Suprapubic skin (tissue), 4 donors: ENCODE measurements around the gene FBXO10.

Source experiments
- POLR2A ChIP-seq, 2 donors: fragments of 450-650 bp; IDR thresholded peaks; one replicate each; pipeline ENCODE4 v1.6.1; 2017; ENCODE audit warnings: antibody characterized with exemption in 2 of 2, mild to moderate bottlenecking in 2 of 2, moderate library complexity in 2 of 2
- POLR2AphosphoS5 ChIP-seq, 3 donors: sonication (generic); formaldehyde crosslinking; IDR thresholded peaks; one replicate each; pipeline ENCODE4 v1.6.1; 2017; ENCODE audit warnings: antibody characterized with exemption in 3 of 3
- TF ChIP-seq, protein P1 (sequence below), 2 donors: fragments of 200-600 bp in 1 of 2; fragments of 450-650 bp in 1 of 2; sonication (generic) in 1 of 2; IDR thresholded peaks; one replicate each; pipeline ENCODE4 v1.5.1; 2016 to 2019; ENCODE audit warnings: antibody characterized with exemption in 2 of 2, mild to moderate bottlenecking in 1 of 2, moderate library complexity in 1 of 2

DNA sequence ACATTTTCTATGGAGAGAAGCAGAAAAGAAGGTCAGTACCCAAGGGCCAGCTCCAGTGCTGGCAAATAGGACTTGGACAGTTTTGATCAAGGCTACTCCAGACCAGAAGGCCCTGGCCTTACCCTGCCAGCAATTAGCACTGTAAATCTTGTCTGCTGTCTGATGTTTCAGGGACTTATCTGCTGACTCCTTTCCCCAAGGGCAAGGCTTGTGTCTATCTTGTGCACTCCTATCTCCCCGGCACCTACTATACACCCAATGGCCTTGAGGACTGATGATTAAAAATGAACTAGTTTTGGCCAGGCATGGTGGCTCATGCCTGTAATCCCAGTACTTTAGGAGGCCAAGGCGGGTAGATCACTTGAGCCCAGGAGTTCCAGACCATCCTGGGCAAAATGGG, 53.2 kb downstream of the FBXO10 start:
- TF ChIP-seq, protein P1, sequence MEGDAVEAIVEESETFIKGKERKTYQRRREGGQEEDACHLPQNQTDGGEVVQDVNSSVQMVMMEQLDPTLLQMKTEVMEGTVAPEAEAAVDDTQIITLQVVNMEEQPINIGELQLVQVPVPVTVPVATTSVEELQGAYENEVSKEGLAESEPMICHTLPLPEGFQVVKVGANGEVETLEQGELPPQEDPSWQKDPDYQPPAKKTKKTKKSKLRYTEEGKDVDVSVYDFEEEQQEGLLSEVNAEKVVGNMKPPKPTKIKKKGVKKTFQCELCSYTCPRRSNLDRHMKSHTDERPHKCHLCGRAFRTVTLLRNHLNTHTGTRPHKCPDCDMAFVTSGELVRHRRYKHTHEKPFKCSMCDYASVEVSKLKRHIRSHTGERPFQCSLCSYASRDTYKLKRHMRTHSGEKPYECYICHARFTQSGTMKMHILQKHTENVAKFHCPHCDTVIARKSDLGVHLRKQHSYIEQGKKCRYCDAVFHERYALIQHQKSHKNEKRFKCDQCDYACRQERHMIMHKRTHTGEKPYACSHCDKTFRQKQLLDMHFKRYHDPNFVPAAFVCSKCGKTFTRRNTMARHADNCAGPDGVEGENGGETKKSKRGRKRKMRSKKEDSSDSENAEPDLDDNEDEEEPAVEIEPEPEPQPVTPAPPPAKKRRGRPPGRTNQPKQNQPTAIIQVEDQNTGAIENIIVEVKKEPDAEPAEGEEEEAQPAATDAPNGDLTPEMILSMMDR (IDR thresholded peaks at IDR 0.05) = no peak
- no peak for TF ChIP-seq POLR2AphosphoS5 (IDR thresholded peaks at IDR 0.05)
- TF ChIP-seq POLR2A (IDR thresholded peaks at IDR 0.05) = no peak
